HG03196 (cell line): Measurements from ENCODE around the gene CNTNAP5.
"Not testable (repeated sequence)": the region's sequence is repeated elsewhere in the genome, so short reads cannot be mapped to it uniquely, and the experiment has no call there.

Experiments
- ATAC-seq: cut with Tn5 transposase; IDR thresholded peaks from one replicate; pipeline ENCODE4 v1.9.1; 2021; ENCODE audit not compliant: unreplicated experiment

The CNTNAP5 gene

GRCh38 chr2:124407836-124408534 lies 382.9 kb downstream of the CNTNAP5 start:
- ATAC-seq: not testable (repeated sequence)

DNA sequence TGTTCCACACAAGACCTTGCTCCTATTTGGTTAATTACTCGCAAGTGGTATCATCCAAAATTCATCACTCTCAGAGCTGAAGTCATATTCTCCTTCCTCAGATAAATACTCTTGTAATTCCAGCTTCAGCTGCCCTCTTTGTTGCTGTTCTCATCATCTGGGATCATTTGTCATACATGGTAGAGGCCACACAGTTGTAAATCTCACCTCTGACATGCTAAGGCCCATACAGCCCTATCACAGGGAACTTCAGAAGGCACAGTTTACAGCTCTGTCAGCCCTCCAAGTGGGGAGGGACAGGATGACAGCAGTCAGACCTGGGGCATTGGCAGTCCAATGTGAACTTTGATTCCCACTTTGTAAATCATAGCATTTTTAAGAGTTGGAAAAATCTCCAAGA lies 399.0 kb downstream of the CNTNAP5 start:
- no peak for ATAC-seq

GRCh38 chr2:124426122-124426521 lies 401.0 kb downstream of the CNTNAP5 start:
- no peak for ATAC-seq

- no peak for ATAC-seq
These were observed 401.5 kb downstream of the CNTNAP5 start for GRCh38 chr2:124426625-124427024.

DNA sequence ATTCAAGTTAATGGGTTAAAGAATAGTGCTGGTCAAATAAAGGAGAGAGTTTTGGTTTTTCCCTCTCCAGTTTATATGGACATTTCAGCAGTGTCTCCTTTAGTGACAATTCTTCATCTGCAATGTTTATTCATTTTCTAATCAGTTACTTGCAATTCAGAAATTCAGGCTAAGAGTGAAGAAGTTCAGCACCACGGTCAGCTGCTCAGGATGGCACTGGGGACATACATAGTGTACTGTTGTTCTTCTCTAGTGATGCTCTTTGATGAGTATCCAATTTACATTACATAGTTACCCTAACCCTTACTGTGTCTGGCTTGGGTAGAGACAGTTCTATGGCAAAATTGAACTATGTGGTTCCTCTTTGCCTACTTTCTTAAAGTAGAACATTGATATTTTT lies 412.7 kb downstream of the CNTNAP5 start:
- no peak for ATAC-seq

DNA sequence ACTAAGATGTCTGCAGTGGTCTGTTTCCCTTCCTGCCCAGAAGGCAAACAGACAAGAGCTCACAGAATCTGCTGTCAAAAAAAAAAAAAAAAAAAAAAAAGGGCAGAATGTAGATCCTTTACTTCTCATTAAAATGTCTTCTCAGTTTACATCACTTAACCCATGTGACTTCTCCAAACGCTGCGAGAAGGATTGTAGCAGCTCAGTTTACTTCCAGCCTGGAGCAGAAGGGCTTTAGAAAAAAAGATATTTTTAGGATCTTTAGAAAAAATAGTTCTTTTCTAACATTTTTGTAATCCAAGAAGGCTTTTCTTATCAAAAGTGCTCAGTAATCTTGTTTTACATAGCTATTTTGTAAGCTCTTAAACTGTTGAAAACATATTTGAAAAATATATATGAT lies 425.4 kb downstream of the CNTNAP5 start:
- no peak for ATAC-seq

DNA sequence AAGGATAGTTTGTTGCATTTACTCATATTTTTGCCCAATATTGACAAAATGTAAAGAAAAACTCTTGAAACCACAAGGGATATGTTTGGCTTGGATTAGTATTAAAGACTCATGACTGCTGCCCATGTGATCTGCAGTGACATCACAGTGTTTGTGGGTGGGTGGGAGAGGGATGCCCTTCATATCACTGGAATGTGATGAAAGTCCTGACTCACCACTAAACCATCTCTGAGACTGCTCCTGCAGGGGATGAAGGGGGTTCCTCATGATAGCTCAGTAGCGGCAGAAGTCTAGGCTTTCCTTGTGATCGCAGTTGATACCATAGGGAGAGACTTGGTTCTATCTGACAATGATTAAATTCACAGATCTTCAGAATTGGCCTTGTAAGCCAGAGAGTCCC lies 451.2 kb downstream of the CNTNAP5 start:
- no peak for ATAC-seq

- no peak for ATAC-seq
These were observed 453.7 kb downstream of the CNTNAP5 start for GRCh38 chr2:124478761-124479160.

DNA sequence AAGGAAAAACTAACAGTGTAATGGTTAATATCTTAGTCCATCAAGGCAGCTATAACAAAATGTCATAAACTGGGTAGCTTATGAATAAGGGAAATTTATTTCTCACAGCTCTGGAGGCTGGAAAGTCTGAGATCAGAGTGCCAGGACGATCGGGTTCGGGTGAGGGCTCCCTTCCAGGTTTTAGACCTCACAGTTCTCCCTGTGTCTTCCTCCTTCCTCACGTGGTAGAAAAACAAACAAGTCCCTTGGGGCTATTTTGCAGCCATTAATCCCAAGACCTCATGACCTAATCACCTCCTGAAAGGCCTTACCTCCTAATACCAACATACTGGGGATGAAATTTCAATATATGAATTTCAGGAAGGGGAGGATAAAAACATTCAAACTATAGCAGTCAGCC lies 455.9 kb downstream of the CNTNAP5 start:
- ATAC-seq: no peak

GRCh38 chr2:124482044-124482443 lies 457.0 kb downstream of the CNTNAP5 start:
- no peak for ATAC-seq

- ATAC-seq: no peak
These were observed 457.5 kb downstream of the CNTNAP5 start for GRCh38 chr2:124482551-124482950.

GRCh38 chr2:124485659-124486058 lies 460.6 kb downstream of the CNTNAP5 start:
- ATAC-seq: no peak

DNA sequence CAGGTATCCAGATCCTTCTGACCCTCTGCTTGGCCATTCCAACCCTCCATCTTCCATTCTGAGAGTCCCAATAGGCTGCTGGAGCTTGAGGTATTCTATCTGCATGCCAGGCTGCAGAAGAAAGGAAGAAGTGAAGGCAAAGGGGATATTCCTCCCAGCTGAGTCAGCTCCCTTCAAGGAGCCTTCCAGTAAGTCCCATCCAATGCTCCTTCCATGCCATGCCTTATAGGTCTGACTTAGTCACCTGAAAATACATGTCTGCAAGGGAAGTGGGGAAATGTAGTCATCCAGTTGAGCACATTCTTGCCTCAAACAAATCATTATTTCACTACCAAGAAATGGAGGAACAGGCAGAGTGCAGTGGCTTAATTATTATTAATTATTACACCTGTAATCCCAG lies 464.6 kb downstream of the CNTNAP5 start:
- ATAC-seq: no peak

- no peak for ATAC-seq
These were observed 476.6 kb downstream of the CNTNAP5 start for GRCh38 chr2:124501575-124502152.

DNA sequence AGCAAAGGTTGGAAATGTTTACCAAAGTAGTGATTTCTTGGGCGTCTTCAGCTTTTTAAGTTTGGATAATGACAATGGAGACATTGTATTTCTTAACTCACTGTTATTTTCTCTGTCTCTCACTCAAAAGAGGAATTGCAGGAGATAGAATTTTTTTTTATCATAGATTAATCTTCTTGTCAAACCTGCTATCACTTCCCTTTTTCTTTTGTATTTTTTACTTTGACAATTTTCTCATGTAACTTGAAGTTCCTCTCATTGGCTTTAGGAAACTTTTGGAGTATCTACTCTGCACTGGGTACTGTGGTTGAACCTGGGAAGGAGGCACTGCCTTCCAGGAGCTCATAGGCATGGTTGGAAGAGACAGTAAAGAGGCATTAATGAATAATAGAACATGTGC lies 489.1 kb downstream of the CNTNAP5 start:
- ATAC-seq: no peak

GRCh38 chr2:124520953-124521352 lies 495.9 kb downstream of the CNTNAP5 start:
- no peak for ATAC-seq

DNA sequence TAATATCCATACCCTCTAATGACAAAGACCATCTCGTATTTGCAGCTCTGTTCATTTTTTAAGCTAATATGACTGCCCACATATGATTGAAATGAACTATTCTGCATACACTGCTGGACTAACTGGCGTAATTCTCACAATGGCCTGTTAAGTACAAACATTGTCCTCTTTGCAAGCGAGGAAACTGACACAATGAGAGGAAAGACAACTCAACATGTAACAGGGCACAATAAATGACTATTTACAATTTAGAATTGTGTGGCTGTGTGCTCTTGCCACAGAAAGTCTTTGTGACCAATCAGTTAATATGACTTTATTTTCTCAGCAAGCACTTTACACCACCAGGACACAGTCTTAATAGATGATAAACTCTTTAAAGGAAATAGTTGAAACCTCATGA lies 498.0 kb downstream of the CNTNAP5 start:
- no peak for ATAC-seq

GRCh38 chr2:124524155-124524915 lies 499.2 kb downstream of the CNTNAP5 start:
- ATAC-seq: no peak

GRCh38 chr2:124526221-124526620 lies 501.1 kb downstream of the CNTNAP5 start:
- ATAC-seq: no peak

DNA sequence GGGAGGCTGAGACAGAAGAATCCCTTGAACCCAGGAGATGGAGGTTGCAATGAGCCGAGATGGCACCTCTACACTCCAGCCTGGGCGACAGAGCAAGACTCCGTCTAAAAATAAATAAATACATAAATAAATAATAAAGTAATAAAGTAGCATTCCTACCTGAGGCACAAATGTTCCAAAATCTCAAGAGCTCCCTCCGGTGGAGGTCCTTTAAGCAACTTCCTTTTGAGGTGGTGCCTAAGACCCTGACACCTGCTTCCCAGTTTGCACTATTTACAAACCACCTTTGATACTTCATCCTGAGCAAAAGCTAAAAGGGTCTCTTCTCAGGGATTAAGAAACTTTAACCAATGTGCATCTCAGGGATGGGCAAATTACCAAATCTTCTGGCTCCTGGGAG lies 505.1 kb downstream of the CNTNAP5 start:
- no peak for ATAC-seq

DNA sequence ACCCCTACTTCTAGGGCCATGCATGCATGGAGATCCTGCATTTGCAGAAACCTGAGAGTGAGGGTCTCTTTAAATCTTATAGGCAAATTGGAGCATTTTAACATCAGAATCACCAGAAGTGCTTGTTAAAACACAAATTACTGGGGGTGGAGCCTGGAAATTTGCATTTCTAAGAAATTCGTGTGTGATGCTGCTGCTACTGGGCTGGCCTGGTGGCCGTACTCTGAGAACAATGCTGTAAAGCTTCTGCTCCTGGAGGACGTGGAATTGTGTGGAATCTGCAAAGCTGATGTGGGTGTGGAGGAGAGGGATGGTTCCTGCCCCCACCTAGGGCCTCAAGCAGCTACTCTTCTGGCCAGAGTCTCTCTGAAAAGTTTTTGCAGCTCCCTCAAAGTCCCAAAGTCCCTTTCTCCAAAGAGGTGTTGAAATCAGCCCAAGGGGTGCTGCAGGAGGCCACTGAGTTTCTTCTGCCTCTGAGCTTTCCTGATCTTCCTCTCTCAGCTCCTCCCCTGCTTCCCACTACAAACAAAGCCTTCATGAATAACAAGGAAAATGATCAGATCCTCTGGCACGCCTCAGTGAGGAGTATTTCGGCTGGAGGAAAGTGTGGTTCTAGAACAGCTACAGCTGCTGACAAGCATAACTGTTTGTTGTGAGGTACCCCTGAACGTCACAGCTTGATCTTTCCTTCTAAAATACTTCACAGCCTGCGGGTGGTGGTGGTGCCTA lies 508.3 kb downstream of the CNTNAP5 start:
- no peak for ATAC-seq

DNA sequence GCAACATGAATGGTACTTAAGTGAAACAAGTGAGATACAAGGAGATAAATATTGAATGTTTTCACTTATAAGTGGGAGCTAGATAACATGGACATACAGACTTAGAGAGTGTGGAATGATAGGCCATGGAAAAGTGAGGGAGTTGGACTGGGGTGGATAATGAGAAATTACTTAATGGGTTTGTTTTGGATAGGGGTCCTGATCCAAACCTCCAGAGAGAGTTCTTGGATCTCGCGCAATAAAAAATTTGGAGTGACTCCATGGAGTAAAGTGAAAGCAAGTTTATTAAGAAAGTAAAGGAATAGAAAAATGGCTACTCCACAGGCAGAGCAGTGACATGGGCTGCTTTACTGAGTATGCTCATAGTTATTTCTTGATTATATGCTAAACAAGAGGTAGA lies 508.9 kb downstream of the CNTNAP5 start:
- ATAC-seq: no peak
